Colonic mucosa (tissue), 4 donors: ENCODE results near the gene HOMER2. TPM values are rescaled to one million over a fixed set of nuclear protein-coding genes. Genes with fewer than 3 reads are reported as not detected.

Experiments used
- DNase-seq: peaks from one replicate; pipeline ENCODE4 v3.0.0-alpha.2; 2020
- H3K27ac ChIP-seq: fragments of 200-600 bp; one replicate; pipeline ENCODE4 v1.8.0; 2021
- H3K27me3 ChIP-seq: fragments of 200-600 bp; one replicate; pipeline ENCODE4 v1.8.0; 2021
- H3K36me3 ChIP-seq: fragments of 200-600 bp; one replicate; pipeline ENCODE4 v1.8.0; 2021
- H3K4me1 ChIP-seq: fragments of 200-600 bp; one replicate; pipeline ENCODE4 v1.8.0; 2021; ENCODE audit warnings: mild to moderate bottlenecking
- H3K4me3 ChIP-seq: fragments of 200-600 bp; one replicate; pipeline ENCODE4 v1.8.0; 2021
- H3K9ac ChIP-seq, 2 donors: one replicate each; pipeline ENCODE4 v1.7.0; 2013; ENCODE audit warnings: control low read depth in 2 of 2, low read depth in 2 of 2, low read length in 2 of 2
- H3K9me3 ChIP-seq: fragments of 200-600 bp; one replicate; pipeline ENCODE4 v1.8.0; 2021
- CTCF ChIP-seq: fragments of 200-600 bp; IDR thresholded peaks from one replicate; pipeline ENCODE4 v1.8.0; 2022; ENCODE audit warnings: antibody characterized with exemption, mild to moderate bottlenecking
- intact Hi-C: fragments of 100-400 bp; cut with DNase I; formaldehyde crosslinking; loops from one replicate; pipeline ENCODE4 v1.14.1; 2022
- total RNA-seq, 2 donors: library from RNA; stranded (reverse); fragmentation: NEBNext Ultra II Directional in 1 of 2; extraction: Animal tissue kit (Norgen Biotek cat#: 25700) in 1 of 2; gene quantifications; one replicate each; pipeline ENCODE4 v1.2.1, GENCODE V29; 2021
- donor health status: healthy.
- donor health status: DM: no; HTN: no; CAD: no.
- donor health status: DM: no; HTN: no; CAD: no.

Gene HOMER2
- total RNA-seq, 2 donors from 2014 or later = 2.4 to 3.1 TPM

DNA sequence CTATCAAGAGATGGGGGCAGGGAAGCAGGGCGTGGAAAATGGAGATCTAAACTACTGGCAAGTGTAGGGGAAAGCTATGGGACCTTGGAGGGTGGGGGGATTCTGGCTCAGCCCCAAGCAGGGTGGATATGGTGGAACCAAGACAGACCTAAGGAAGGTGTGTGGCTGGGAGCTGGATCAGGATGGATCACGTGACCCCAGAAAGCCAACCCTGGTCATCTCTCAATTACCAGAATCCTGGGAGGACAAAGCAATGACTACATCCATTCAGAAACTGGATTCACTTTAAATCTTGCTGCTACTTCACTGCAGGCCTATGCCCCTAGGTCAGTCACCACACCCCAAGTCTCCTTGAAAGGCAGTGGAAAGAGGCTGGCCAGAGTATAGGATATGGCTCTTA lies 74.7 kb downstream of the HOMER2 start:
- H3K4me1 ChIP-seq = no peaks in the 10 kb centered on the region
- no peak overlapping the region for H3K9ac ChIP-seq
- intact Hi-C loops = no loop called here
- no peaks in the 10 kb centered on the region for H3K36me3 ChIP-seq
- no peak overlapping the region for H3K27ac ChIP-seq
- no peak for TF ChIP-seq CTCF
- H3K9me3 ChIP-seq = no peaks in the 10 kb centered on the region
- no peak overlapping the region for H3K4me3 ChIP-seq
- no peaks in the 10 kb centered on the region for H3K27me3 ChIP-seq
- no peak for DNase-seq

GRCh38 chr15:82875411-82876003 lies 77.0 kb downstream of the HOMER2 start:
- H3K9me3 ChIP-seq = no peaks in the 10 kb centered on the region
- no peaks in the 10 kb centered on the region for H3K36me3 ChIP-seq
- H3K27ac ChIP-seq = no peak overlapping the region
- no peaks in the 10 kb centered on the region for H3K27me3 ChIP-seq
- intact Hi-C loops = no loop called here
- no peak for DNase-seq
- no peaks in the 10 kb centered on the region for H3K4me1 ChIP-seq
- no peak overlapping the region for H3K9ac ChIP-seq
- no peak overlapping the region for H3K4me3 ChIP-seq
- TF ChIP-seq CTCF = no peak

DNA sequence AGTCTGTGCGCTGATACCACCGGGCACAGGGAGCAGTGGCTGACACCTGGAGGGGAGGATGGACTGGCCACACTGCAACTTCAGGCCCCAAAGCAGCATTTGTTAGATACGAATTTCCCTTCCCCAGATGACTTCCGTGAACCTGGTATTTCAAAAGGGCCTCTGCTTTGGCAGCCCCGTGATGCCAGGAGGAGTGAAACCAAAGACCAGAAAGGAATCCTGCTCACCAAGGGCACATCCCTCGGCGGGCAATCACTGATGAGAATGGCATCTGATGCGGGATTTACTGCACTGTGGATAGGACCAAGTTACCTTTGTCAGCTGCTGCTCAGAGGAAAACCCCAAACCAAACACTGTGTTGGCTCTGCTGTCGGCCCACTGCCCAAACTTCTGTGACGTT lies 77.6 kb downstream of the HOMER2 start:
- Histone ChIP-seq H3K27me3 (no peaks in the 10 kb centered on the region), H3K4me1 (no peaks in the 10 kb centered on the region), H3K9me3 (no peaks in the 10 kb centered on the region), H3K9ac (no peak overlapping the region), H3K4me3 (no peak overlapping the region), H3K36me3 (no peaks in the 10 kb centered on the region), H3K27ac (no peak overlapping the region)
- intact Hi-C loops = no loop called here
- DNase-seq = no peak
- no peak for TF ChIP-seq CTCF

GRCh38 chr15:82874267-82874666 lies 78.3 kb downstream of the HOMER2 start:
- no peak for DNase-seq
- intact Hi-C loops = no loop called here
- no peak overlapping the region for H3K27ac ChIP-seq
- H3K4me3 ChIP-seq = no peak overlapping the region
- no peak overlapping the region for H3K9ac ChIP-seq
- TF ChIP-seq CTCF = no peak
- H3K36me3 ChIP-seq = no peaks in the 10 kb centered on the region
- H3K4me1 ChIP-seq = no peaks in the 10 kb centered on the region
- no peaks in the 10 kb centered on the region for H3K9me3 ChIP-seq
- H3K27me3 ChIP-seq = no peaks in the 10 kb centered on the region

DNA sequence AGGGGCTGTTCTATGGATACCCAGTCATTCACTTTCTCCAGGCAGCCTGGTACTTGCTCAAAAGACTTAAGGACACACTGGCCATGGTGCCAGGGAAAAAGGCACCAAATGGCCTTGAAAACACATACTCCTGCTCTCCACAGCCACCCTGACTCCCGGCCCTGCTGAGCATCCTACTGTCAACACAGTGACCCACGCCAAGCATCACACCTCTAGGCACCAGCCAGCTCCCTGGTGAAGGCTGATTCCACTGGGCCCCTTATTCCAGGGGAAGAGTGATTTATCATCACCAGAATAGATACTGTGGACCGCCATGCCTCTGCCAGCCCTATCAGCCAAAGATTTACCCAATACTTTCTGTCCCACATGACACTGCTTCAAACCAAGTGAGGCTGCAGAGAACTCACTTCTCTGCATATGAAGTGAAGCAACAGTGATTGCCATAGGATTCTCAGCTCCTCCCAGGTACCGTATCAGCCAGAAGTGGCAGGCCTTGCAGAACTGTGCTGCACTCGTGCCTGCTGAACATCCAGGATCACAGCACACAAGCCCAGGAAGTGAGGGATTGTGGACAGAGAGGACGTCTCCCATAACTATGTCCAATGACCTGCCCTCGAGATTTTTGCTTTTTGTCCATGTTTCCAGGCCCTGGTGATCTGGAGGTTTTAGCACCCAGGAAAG lies 79.4 kb downstream of the HOMER2 start:
- Histone ChIP-seq H3K4me1 (no peaks in the 10 kb centered on the region), H3K27me3 (no peaks in the 10 kb centered on the region), H3K36me3 (no peaks in the 10 kb centered on the region), H3K9ac (no peak overlapping the region), H3K27ac (no peak overlapping the region), H3K4me3 (no peak overlapping the region), H3K9me3 (no peaks in the 10 kb centered on the region)
- no peak for DNase-seq
- TF ChIP-seq CTCF = no peak
- intact Hi-C loops = no loop called here
